Fibroblast of villous mesenchyme (primary cell): ENCODE data around the gene TUBB8. TPM values are rescaled to one million over a fixed set of nuclear protein-coding genes. Genes with fewer than 3 reads are reported as not detected.

ENCODE experiments used
- DNase-seq: peaks from one replicate; pipeline ENCODE4 v3.0.0-alpha.2; 2010; ENCODE audit warnings: low read depth
- H3K4me3 ChIP-seq: 2 replicates; pipeline ENCODE4 v1.5.1; 2011; ENCODE audit warnings: low read depth, mild to moderate bottlenecking, low read length
- CTCF ChIP-seq: IDR thresholded peaks from 2 replicates; pipeline ENCODE4 v1.5.1; 2012; ENCODE audit warnings: low read depth, mild to moderate bottlenecking, low read length; ENCODE audit not compliant: insufficient read depth
- total RNA-seq: library from RNA; depleted of rRNA; stranded (reverse); fragments of >200 nt; gene quantifications from 2 replicates; pipeline ENCODE4 v1.2.3, GENCODE V29; 2012

TUBB8 gene
- total RNA-seq, 1 donor: not detected

- no peak for DNase-seq
- TF ChIP-seq CTCF: no peak
- H3K4me3 ChIP-seq: no peak overlapping the region
Measured at GRCh38 chr10:90161-90560, 41.1 kb upstream of the TUBB8 start.

GRCh38 chr10:89248-89647 is 40.2 kb upstream of the TUBB8 start:
- DNase-seq: no peak
- no peak overlapping the region for H3K4me3 ChIP-seq
- TF ChIP-seq CTCF: no peak

- no peak overlapping the region for H3K4me3 ChIP-seq
- TF ChIP-seq CTCF: no peak
- no peak for DNase-seq
Measured at GRCh38 chr10:88253-88652, 39.2 kb upstream of the TUBB8 start.

- DNase-seq: no peak
- TF ChIP-seq CTCF: no peak
- no peak overlapping the region for H3K4me3 ChIP-seq
Measured at GRCh38 chr10:87177-88080, 38.3 kb upstream of the TUBB8 start.

- no peak overlapping the region for H3K4me3 ChIP-seq
- no peak for TF ChIP-seq CTCF
- no peak for DNase-seq
Measured at GRCh38 chr10:86031-86430, 36.9 kb upstream of the TUBB8 start.

GRCh38 chr10:85044-85443 is 35.9 kb upstream of the TUBB8 start:
- no peak for TF ChIP-seq CTCF

More at GRCh38 chr10:85044-85443, 35.9 kb upstream of the TUBB8 start:
- no peak for DNase-seq
- H3K4me3 ChIP-seq: no peak overlapping the region
